Measurements from ENCODE around the gene PARVG.

Gene PARVG

GRCh38 chr22:44180706-44181032, at the start of gene PARVG:
PARVG (plus strand) TSS chr22:44180925; CDS start chr22:44183330, 2,405 bp downstream.
- DNase-seq (ENCODE audit: low read depth, low spot score), result no peak

- DNase-seq (ENCODE audit: low read depth, low spot score), result no peak
Measured at GRCh38 chr22:44131412-44131811, 49.3 kb upstream of the PARVG start.

- no peak for DNase-seq (ENCODE audit: low read depth, low spot score)
Measured at GRCh38 chr22:44131989-44132685, 48.6 kb upstream of the PARVG start.

GRCh38 chr22:44132724-44133123, 48.0 kb upstream of the PARVG start:
- no peak for DNase-seq (ENCODE audit: low read depth, low spot score)

GRCh38 chr22:44133161-44133560, 47.6 kb upstream of the PARVG start:
- no peak for DNase-seq (ENCODE audit: low read depth, low spot score)

- peak; percentile 80 for DNase-seq (ENCODE audit: low read depth, low spot score)
Measured at GRCh38 chr22:44133901-44134571, 46.7 kb upstream of the PARVG start.

- DNase-seq (ENCODE audit: low read depth, low spot score), result no peak
Measured at GRCh38 chr22:44136112-44136511, 44.6 kb upstream of the PARVG start.

- no peak for DNase-seq (ENCODE audit: low read depth, low spot score)
Measured at GRCh38 chr22:44136786-44137185, 43.9 kb upstream of the PARVG start.

GRCh38 chr22:44137415-44137814, 43.3 kb upstream of the PARVG start:
- no peak for DNase-seq (ENCODE audit: low read depth, low spot score)

GRCh38 chr22:44139773-44140172, 41.0 kb upstream of the PARVG start:
- no peak for DNase-seq (ENCODE audit: low read depth, low spot score)

- DNase-seq (ENCODE audit: low read depth, low spot score), result no peak
Measured at GRCh38 chr22:44142421-44143104, 38.2 kb upstream of the PARVG start.

- DNase-seq (ENCODE audit: low read depth, low spot score), result no peak
Measured at GRCh38 chr22:44143105-44143474, 37.6 kb upstream of the PARVG start.

GRCh38 chr22:44143579-44143978, 37.1 kb upstream of the PARVG start:
- DNase-seq (ENCODE audit: low read depth, low spot score), result no peak

GRCh38 chr22:44144046-44144569, 36.6 kb upstream of the PARVG start:
- no peak for DNase-seq (ENCODE audit: low read depth, low spot score)

GRCh38 chr22:44145544-44145943, 35.2 kb upstream of the PARVG start:
- no peak for DNase-seq (ENCODE audit: low read depth, low spot score)

- DNase-seq (ENCODE audit: low read depth, low spot score), result no peak
Measured at GRCh38 chr22:44146088-44146861, 34.5 kb upstream of the PARVG start.

- no peak for DNase-seq (ENCODE audit: low read depth, low spot score)
Measured at GRCh38 chr22:44147008-44147645, 33.6 kb upstream of the PARVG start.

- no peak for DNase-seq (ENCODE audit: low read depth, low spot score)
Measured at GRCh38 chr22:44147821-44148574, 32.7 kb upstream of the PARVG start.

GRCh38 chr22:44151676-44152075, 29.0 kb upstream of the PARVG start:
- DNase-seq (ENCODE audit: low read depth, low spot score), result no peak

- no peak for DNase-seq (ENCODE audit: low read depth, low spot score)
Measured at GRCh38 chr22:44153710-44154109, 27.0 kb upstream of the PARVG start.
